Peyer's patch (tissue), 4 donors: ENCODE data around the gene NFAM1.

Experiments used
- POLR2A ChIP-seq, 2 donors: fragments of 450-650 bp; IDR thresholded peaks; one replicate each; pipeline ENCODE4 v1.5.1; 2017; ENCODE audit warnings: antibody characterized with exemption in 2 of 2, mild to moderate bottlenecking in 2 of 2, moderate library complexity in 2 of 2
- TF ChIP-seq, protein P1 (sequence below), 6 experiments: fragments of 450-650 bp in 4 of 6; fragments of 200-600 bp in 2 of 6; sonication (generic) in 1 of 6; IDR thresholded peaks; one replicate each; pipeline ENCODE4 v1.5.1; 2017 to 2019; ENCODE audit warnings: antibody characterized with exemption in 6 of 6, mild to moderate bottlenecking in 3 of 6, moderate library complexity in 1 of 6

DNA sequence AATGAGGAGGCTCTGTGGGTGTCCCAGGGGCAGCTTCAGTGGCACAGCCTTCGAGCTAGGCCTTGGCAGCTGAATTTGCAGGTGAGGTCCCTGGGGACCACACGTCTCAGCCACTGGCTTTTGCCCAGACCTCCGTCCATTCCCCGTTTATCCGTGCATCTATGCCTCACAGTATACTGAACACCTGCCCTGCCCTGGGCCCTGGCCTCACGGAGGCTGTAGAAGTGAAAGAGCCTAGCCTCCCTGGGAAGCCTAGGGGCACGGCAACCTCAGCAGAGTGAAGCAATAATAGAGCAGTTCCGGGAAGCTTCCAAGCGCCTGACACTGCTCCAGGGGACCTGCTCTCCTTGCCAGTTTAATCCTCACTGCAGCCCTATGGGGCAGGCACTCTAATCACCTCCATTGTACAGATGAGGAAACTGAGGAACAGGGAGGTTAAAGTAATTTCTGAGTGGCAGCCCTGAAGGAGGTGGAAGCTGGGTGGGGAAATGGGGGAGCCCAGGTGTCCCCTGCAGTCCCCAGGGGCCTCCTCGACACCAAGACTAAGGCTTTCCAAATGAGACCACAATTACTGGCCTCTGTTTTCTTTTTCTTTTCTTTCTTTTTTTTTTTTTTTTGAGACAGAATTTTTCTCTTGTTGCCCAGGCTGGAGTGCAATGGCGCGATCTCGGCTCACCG is 2.7 kb upstream of the NFAM1 start:
- TF ChIP-seq, protein P1, sequence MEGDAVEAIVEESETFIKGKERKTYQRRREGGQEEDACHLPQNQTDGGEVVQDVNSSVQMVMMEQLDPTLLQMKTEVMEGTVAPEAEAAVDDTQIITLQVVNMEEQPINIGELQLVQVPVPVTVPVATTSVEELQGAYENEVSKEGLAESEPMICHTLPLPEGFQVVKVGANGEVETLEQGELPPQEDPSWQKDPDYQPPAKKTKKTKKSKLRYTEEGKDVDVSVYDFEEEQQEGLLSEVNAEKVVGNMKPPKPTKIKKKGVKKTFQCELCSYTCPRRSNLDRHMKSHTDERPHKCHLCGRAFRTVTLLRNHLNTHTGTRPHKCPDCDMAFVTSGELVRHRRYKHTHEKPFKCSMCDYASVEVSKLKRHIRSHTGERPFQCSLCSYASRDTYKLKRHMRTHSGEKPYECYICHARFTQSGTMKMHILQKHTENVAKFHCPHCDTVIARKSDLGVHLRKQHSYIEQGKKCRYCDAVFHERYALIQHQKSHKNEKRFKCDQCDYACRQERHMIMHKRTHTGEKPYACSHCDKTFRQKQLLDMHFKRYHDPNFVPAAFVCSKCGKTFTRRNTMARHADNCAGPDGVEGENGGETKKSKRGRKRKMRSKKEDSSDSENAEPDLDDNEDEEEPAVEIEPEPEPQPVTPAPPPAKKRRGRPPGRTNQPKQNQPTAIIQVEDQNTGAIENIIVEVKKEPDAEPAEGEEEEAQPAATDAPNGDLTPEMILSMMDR (IDR thresholded peaks at IDR 0.05): no peak
- TF ChIP-seq POLR2A (IDR thresholded peaks at IDR 0.05): no peak
